ENCODE results near the gene ATP6V0E1. TPM values are rescaled to one million over a fixed set of nuclear protein-coding genes. Genes with fewer than 3 reads are reported as not detected.

Gene ATP6V0E1
- total and polyA plus RNA-seq, 2 of the 8 experiments (the other 6 are each of a cell fraction or from before 2014, with no cell fraction given): 108 to 134 TPM

- TF ChIP-seq RFX5 (IDR thresholded peaks at IDR 0.05; ENCODE audit: borderline replicate concordance, low read depth, low read length) (no peak), TAF7 (optimal IDR thresholded peaks at IDR 0.05; ENCODE audit: borderline replicate concordance, low read depth, low read length) (no peak), POLR2A (IDR thresholded peaks at IDR 0.05; ENCODE audit: control extremely low read depth in 1 of 2, low read depth in 2 of 2, low read length in 2 of 2) (no peak), CHD1 (IDR thresholded peaks at IDR 0.05; ENCODE audit: low read depth, low read length) (no peak), RXRA (IDR thresholded peaks at IDR 0.05; ENCODE audit: insufficient read depth, low read depth, low read length) (no peak), PHF8 (conservative IDR thresholded peaks at IDR 0.05; ENCODE audit: low read depth, low read length) (no peak)
Observed at GRCh38 chr5:172954751-172955159, 28.8 kb upstream of the ATP6V0E1 start (continued).
